PC-3 (cell line): ENCODE measurements around the gene NCBP3.

Experiments
- CTCF ChIP-seq: fragments of 300-600 bp; sonication (generic); conservative IDR thresholded peaks from 2 replicates; pipeline ENCODE4 v1.5.1; 2017; ENCODE audit warnings: antibody characterized with exemption, low read depth, mild to moderate bottlenecking, low read length
- EZH2 ChIP-seq: fragments of 300-600 bp; sonication (generic); IDR thresholded peaks from one replicate; pipeline ENCODE4 v1.6.1; 2017; ENCODE audit warnings: antibody characterized with exemption, mild to moderate bottlenecking, low read length; ENCODE audit not compliant: unreplicated experiment
- EZH2phosphoT487 ChIP-seq: fragments of 300-600 bp; sonication (generic); IDR thresholded peaks from 2 replicates; pipeline ENCODE4 v1.6.1; 2018; ENCODE audit warnings: mild to moderate bottlenecking, antibody characterized with exemption, low read length, borderline replicate concordance

GRCh38 chr17:3859940-3860339, 13.9 kb upstream of the NCBP3 start:
- TF ChIP-seq CTCF: no peak
- no peak for TF ChIP-seq EZH2
- TF ChIP-seq EZH2phosphoT487: no peak
